RCC 7860 (cell line): ENCODE data around the gene ATAD3C.
"Not testable (repeated sequence)": the region's sequence is repeated elsewhere in the genome, so short reads cannot be mapped to it uniquely, and the experiment has no call there.

Experiments
- DNase-seq: peaks from one replicate; pipeline ENCODE4 v3.0.0-alpha.2; 2015; ENCODE audit warnings: low spot score
- FAIRE-seq: peaks from 2 replicates; lab custom pipeline; 2012; peaks lifted over from hg19 to GRCh38; lab: Jason Lieb, UNC

Gene ATAD3C

GRCh38 chr1:1494311-1494710, 44.8 kb downstream of the ATAD3C start:
- not testable (repeated sequence) for FAIRE-seq, DNase-seq

GRCh38 chr1:1495461-1495975, 46.0 kb downstream of the ATAD3C start:
- not testable (repeated sequence) for FAIRE-seq, DNase-seq

GRCh38 chr1:1504777-1505365, 55.4 kb downstream of the ATAD3C start:
- FAIRE-seq, result peak; percentile 50
- DNase-seq, result peak; percentile 67

- DNase-seq (peak; percentile 39), FAIRE-seq (peak; percentile 83)
Measured at GRCh38 chr1:1505366-1505798, 55.9 kb downstream of the ATAD3C start.

- FAIRE-seq, DNase-seq: not testable (repeated sequence)
Measured at GRCh38 chr1:1505801-1506200, 56.3 kb downstream of the ATAD3C start.

- DNase-seq (no peak), FAIRE-seq (no peak)
Measured at GRCh38 chr1:1507305-1507704, 57.8 kb downstream of the ATAD3C start.

- not testable (repeated sequence) for FAIRE-seq, DNase-seq
Measured at GRCh38 chr1:1508775-1509464, 59.4 kb downstream of the ATAD3C start.

- not testable (repeated sequence) for FAIRE-seq, DNase-seq
Measured at GRCh38 chr1:1509465-1509850, 60.0 kb downstream of the ATAD3C start.

- FAIRE-seq, result no peak
- DNase-seq, result peak; percentile 17
Measured at GRCh38 chr1:1510912-1511532, 61.5 kb downstream of the ATAD3C start.

GRCh38 chr1:1511533-1512285, 62.2 kb downstream of the ATAD3C start, which contains the start of gene ATAD3A:
ATAD3A (plus strand) TSS chr1:1512162; CDS start chr1:1512269, 107 bp downstream.
- FAIRE-seq, result peak; percentile 35
- peak; percentile 92 for DNase-seq

- not testable (repeated sequence) for DNase-seq, FAIRE-seq
Measured at GRCh38 chr1:1512425-1512824, 62.9 kb downstream of the ATAD3C start.

GRCh38 chr1:1513675-1514074, 64.2 kb downstream of the ATAD3C start:
- not testable (repeated sequence) for FAIRE-seq, DNase-seq

- FAIRE-seq, DNase-seq: not testable (repeated sequence)
Measured at GRCh38 chr1:1514376-1514775, 64.9 kb downstream of the ATAD3C start.

- FAIRE-seq, result not testable (repeated sequence)
Measured at GRCh38 chr1:1516923-1517322, 67.4 kb downstream of the ATAD3C start.

GRCh38 chr1:1517973-1518620, 68.6 kb downstream of the ATAD3C start:
- FAIRE-seq (no peak), DNase-seq (no peak)

More at GRCh38 chr1:1516923-1517322, 67.4 kb downstream of the ATAD3C start:
- DNase-seq, result not testable (repeated sequence)

GRCh38 chr1:1518621-1519007, 69.1 kb downstream of the ATAD3C start:
- DNase-seq, FAIRE-seq: not testable (repeated sequence)
